ENCODE measurements around the gene MYOF. TPM values are rescaled to one million over a fixed set of nuclear protein-coding genes. Genes with fewer than 3 reads are reported as not detected.
"Not testable (repeated sequence)": the region's sequence is repeated elsewhere in the genome, so short reads cannot be mapped to it uniquely, and the experiment has no call there.

MYOF gene
- total RNA-seq, 1 donor from 2014 or later: 208 TPM

DNA sequence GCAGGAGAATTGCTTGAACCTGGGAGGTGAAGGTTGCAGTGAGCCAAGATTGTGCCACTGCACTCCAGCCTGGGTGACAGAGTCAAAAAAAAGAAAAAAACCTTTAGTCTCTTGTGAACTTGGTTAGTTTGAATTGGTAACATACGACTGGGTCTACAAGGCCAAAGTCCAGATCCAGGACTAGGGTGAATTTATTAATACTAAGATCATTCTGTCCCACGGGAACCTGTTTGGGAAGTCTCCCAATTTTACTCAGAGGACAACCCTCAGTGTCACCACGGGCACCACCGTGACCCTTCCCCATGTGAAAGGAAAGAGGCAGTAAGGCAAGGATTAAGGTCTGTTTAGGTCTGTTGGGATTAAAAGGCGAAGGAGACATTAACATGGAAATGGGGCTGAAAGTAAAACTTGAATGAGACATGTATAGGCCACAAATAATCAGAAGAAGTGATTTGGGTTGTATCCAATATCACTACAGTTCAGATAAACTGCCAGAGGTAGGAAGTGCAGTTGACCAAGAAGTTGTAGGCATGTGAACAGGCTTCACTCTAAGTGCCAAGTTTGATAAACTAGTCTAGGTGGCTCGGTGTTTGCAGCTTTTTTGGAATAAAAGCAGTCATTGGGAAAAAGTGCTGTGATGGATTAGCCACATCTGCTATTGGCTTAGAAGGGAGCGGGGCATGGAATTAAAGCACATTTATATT, 30.7 kb downstream of the MYOF start:
- no peak overlapping the region for H3K4me3 ChIP-seq (ENCODE audit: low read depth, low read length)
- TF ChIP-seq, protein P1, sequence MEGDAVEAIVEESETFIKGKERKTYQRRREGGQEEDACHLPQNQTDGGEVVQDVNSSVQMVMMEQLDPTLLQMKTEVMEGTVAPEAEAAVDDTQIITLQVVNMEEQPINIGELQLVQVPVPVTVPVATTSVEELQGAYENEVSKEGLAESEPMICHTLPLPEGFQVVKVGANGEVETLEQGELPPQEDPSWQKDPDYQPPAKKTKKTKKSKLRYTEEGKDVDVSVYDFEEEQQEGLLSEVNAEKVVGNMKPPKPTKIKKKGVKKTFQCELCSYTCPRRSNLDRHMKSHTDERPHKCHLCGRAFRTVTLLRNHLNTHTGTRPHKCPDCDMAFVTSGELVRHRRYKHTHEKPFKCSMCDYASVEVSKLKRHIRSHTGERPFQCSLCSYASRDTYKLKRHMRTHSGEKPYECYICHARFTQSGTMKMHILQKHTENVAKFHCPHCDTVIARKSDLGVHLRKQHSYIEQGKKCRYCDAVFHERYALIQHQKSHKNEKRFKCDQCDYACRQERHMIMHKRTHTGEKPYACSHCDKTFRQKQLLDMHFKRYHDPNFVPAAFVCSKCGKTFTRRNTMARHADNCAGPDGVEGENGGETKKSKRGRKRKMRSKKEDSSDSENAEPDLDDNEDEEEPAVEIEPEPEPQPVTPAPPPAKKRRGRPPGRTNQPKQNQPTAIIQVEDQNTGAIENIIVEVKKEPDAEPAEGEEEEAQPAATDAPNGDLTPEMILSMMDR (conservative IDR thresholded peaks at IDR 0.05; ENCODE audit: low read depth, low read length): no peak
- DNase-seq (ENCODE audit: low read depth): no peak

DNA sequence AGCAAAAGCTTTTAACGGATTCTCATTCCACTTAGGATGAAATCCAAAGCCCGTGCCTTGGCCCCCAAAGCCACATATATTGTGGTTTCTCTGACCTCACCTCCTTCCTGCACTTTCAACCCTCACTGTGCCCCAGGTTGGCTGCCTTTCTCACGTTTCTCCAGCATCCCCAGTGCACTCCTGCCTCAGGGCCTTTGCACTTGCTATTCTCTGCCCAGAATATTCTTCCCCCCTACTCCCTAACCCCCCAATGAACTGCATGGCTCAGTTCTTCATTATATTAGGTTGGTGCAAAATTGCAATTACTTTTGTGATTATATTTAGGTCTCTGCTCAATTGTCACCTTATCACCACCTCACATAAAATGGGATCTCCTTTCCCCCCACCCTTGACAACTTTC, 34.2 kb downstream of the MYOF start:
- TF ChIP-seq, protein P1 (conservative IDR thresholded peaks at IDR 0.05; ENCODE audit: low read depth, low read length): no peak
- H3K4me3 ChIP-seq (ENCODE audit: low read depth, low read length): no peak overlapping the region
- no peak for DNase-seq (ENCODE audit: low read depth)

DNA sequence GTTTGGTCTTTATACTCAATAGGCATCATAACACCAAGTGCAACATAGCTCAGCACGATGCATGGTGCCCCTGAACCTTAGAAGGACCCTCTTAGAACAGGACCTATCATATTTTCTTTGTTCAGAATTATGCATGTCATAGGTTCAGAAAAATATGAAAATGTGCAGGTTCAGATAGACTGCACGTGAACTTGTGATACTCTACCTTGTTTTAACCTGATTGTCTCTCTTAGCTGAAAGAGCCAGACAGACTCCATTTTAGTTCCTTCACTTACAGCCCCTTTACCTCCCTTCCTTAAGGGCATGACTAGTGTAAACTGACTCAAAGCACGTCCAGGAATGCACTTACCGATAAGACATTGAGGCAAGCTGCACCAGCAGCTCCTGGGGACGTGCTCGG, 35.1 kb downstream of the MYOF start:
- no peak for DNase-seq (ENCODE audit: low read depth)

DNA sequence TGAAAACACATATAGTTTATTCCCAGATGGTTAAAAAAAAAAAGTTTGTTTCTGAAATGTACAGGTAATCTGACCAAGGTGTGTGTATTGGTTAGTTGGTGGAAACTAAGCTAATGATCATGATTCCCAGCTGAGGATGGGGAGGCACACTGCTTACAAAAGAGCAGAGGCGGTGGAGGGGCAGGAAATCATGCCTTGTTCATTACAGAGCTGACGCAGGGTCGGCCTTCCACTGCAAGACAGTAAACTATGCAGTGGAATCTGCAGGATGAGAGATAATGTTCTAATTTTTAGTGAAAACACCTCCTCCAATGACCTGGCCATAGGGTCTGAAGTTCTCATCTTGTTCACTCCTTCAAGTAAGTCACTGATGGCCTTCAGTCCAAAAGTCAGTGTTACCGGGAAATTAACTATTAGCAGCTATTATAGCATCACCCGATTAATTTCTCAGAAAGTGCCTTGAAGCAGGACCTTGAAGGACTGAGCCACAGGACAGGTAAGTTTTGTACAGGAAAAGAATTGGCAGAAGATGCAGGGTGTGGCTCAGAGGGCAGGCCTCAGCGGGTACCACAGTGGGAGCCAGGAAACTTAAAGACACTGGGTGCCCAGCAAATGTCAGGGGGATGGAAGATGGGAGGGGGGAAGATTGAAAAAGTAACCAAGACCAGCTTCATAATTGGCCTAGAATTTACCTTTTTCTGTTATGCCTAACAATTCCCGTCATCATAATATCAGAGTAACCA, 36.0 kb downstream of the MYOF start:
- TF ChIP-seq, protein P1 (conservative IDR thresholded peaks at IDR 0.05; ENCODE audit: low read depth, low read length): no peak
- no peak overlapping the region for H3K4me3 ChIP-seq (ENCODE audit: low read depth, low read length)
- no peak for DNase-seq (ENCODE audit: low read depth)

More for the DNA sequence above, 35.1 kb downstream of the MYOF start:
- TF ChIP-seq, protein P1 (conservative IDR thresholded peaks at IDR 0.05; ENCODE audit: low read depth, low read length): no peak
- H3K4me3 ChIP-seq (ENCODE audit: low read depth, low read length): no peak overlapping the region

DNA sequence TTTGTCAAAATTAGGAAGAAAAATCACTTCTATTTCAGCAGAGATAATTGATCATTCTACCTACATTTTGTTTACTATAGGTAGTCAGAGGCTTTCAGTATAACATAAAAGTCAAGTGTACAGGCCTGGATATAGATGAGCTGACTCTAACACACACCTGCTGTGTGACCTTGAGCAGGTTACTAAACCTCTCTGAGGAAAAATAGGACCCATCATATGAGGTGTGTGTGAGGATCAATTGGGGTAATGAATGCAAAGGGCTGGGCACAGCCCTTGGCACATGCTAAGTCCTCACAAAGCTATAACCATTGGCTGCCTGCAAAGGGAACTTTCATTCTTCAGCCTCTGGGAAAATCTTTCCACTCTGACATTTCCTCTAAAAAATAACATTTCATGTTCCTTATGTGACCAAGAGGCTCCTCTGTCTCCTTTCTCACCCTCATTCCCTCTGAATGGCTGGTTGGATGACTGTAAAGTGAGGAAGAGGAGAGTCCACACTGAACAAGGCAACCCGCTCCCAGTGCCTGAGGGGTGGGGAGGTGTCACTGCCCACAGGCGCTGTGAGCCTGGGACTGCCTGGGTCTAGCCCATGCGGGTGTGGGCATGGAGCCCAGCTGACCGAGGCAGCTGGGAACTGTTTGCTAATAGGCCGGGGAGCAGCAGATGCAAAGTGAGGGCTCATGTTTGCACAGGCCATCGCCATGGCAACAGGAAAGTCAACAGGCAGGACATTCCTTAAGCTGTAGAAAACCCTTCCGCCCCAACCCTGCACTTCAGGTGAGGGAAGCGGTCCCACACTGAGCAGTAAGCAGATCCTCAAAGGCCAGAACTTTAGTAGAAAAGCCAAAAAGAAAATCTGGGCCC, 36.8 kb downstream of the MYOF start:
- no peak overlapping the region for H3K4me3 ChIP-seq (ENCODE audit: low read depth, low read length)
- DNase-seq (ENCODE audit: low read depth): peak; percentile 94
- TF ChIP-seq, protein P1 (conservative IDR thresholded peaks at IDR 0.05; ENCODE audit: low read depth, low read length): no peak

DNA sequence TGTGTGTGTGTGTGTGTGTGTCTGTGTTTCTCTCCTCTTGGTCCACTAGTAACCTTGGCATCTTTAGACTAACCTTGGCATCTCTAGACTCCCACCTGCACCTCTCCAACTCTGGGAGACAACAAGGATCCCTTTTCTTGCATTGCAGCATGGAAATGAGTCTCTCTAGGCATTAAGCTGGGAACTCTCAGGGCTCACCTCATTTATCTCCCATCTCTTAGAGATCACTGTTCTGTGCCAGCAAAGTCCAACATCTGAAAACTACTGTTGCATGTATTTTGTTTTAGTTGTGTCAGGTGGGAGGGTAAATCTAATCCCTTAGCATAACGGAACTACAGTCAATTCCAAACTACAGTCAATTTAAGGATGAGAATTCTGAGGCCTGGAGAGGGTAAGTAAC, 38.7 kb downstream of the MYOF start:
- TF ChIP-seq, protein P1 (conservative IDR thresholded peaks at IDR 0.05; ENCODE audit: low read depth, low read length): no peak
- H3K4me3 ChIP-seq (ENCODE audit: low read depth, low read length): no peak overlapping the region
- no peak for DNase-seq (ENCODE audit: low read depth)

DNA sequence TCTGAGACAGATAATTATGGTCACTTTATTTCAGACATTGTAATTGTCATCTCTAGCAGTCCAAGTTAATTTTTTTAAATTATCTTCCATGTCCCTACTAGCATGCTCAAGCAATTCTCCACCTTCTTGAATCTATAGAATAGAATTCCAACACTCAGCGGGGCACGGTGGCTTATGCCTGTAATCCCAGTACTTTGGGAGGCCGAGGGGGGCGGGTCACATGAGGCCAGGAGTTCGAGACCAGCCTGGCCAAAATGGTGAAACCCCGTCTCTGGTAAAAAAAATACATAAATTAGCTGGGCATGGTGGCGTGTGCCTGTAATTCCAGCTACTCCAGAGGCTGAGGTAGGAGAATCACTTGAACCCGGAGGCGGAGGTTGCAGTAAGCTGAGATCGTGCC, 39.4 kb downstream of the MYOF start:
- DNase-seq (ENCODE audit: low read depth); H3K4me3 ChIP-seq (ENCODE audit: low read depth, low read length): not testable (repeated sequence)

Data from epithelial cell of proximal tubule (primary cell).